Measurements from ENCODE around the gene PRKAR2B.

The PRKAR2B gene

DNA sequence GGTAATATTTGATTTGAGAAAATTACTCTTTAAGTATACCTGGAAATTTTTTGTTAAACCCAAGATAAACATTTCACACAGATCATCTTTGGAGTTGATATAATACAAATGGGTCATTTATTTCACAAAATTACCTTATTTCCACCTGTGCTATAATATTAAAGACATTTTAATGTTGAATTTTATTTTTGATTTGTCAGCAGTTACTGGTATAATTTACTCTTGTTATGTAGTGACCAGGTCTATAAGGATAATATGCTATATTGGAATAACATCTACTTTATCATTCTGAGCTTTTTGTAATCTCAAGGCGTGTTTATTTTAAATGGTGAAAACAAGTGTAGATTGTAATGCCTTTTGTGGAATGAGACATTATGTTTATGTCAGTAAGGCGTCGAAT, 26.6 kb downstream of the PRKAR2B start (continued):
- no peak for TF ChIP-seq PATZ1 (CRISPR knock-in tag; IDR thresholded peaks at IDR 0.05; ENCODE audit: borderline replicate concordance)
- no peak for TF ChIP-seq RARB (CRISPR knock-in tag; IDR thresholded peaks at IDR 0.05)

- peak; percentile 72 for ATAC-seq
- TF ChIP-seq ARNTL (CRISPR knock-in tag; IDR thresholded peaks at IDR 0.05; ENCODE audit: borderline replicate concordance, low read depth) (no peak), TCF4 (CRISPR knock-in tag; IDR thresholded peaks at IDR 0.05; ENCODE audit: borderline replicate concordance) (peak; percentile 81), ZC3H10 (CRISPR knock-in tag; IDR thresholded peaks at IDR 0.05) (peak; percentile 37; the same call in 1 of the 2 replicates), ESRRG (CRISPR knock-in tag; IDR thresholded peaks at IDR 0.05) (no peak), ZFP30 (CRISPR knock-in tag; IDR thresholded peaks at IDR 0.05) (no peak), SNAI2 (CRISPR knock-in tag; IDR thresholded peaks at IDR 0.05) (no peak), CSRNP3 (CRISPR knock-in tag; IDR thresholded peaks at IDR 0.05) (no peak), PATZ1 (CRISPR knock-in tag; IDR thresholded peaks at IDR 0.05; ENCODE audit: borderline replicate concordance) (no peak), ISL1 (CRISPR knock-in tag; IDR thresholded peaks at IDR 0.05) (peak; percentile 94), RARB (CRISPR knock-in tag; IDR thresholded peaks at IDR 0.05) (no peak), ZNF8 (CRISPR knock-in tag; IDR thresholded peaks at IDR 0.05) (peak; percentile 55)
Observed at GRCh38 chr7:107072133-107072532, 27.6 kb downstream of the PRKAR2B start.

DNA sequence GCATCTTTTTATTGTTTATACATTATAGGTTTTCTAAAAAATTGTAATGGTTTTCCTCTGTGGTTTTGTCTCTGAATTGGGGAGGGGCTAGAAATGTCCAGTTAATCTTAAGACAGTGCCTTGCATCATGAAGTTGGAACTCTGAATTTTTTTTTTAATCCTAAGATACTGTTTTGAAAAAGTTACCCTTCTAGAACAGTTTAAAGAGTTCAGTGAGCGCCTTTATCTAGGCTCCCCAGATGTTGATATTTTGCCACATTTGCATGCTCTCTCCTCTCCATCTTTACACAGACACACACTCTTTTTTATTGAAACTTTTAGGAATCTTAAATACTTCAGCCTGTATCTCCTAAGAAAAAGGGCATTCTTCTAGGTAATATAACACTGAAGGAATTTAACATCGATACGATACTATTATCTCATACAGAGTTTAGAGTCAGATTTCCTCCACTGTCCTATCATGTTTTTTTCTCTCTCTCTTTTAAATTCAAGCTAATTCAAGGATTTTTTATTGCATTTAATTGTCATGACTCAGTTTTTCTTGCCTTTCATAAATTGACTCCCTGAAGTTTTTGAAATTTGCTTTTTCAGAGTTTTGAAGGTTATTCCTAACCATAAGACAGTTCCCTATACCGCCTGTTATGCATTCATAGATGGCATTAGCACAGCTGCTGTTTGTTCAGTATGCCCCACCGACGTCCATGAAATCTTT, 31.5 kb downstream of the PRKAR2B start:
- ATAC-seq = no peak
- TF ChIP-seq TCF4 (CRISPR knock-in tag; IDR thresholded peaks at IDR 0.05; ENCODE audit: borderline replicate concordance) (no peak), ZC3H10 (CRISPR knock-in tag; IDR thresholded peaks at IDR 0.05) (no peak), PPARA (CRISPR knock-in tag; IDR thresholded peaks at IDR 0.05; ENCODE audit: borderline replicate concordance) (no peak), ESRRG (CRISPR knock-in tag; IDR thresholded peaks at IDR 0.05) (no peak), ZNF70 (CRISPR knock-in tag; IDR thresholded peaks at IDR 0.05) (no peak), ZNF565 (CRISPR knock-in tag; conservative IDR thresholded peaks at IDR 0.05; ENCODE audit: low read depth) (no peak), SNAI2 (CRISPR knock-in tag; IDR thresholded peaks at IDR 0.05) (no peak), BACH2 (CRISPR knock-in tag; IDR thresholded peaks at IDR 0.05; ENCODE audit: borderline replicate concordance) (no peak), ZFP30 (CRISPR knock-in tag; IDR thresholded peaks at IDR 0.05) (no peak), ISL1 (CRISPR knock-in tag; IDR thresholded peaks at IDR 0.05) (no peak), ZNF8 (CRISPR knock-in tag; IDR thresholded peaks at IDR 0.05) (no peak), TSHZ2 (CRISPR knock-in tag; IDR thresholded peaks at IDR 0.05) (no peak), TOX (CRISPR knock-in tag; IDR thresholded peaks at IDR 0.05; ENCODE audit: borderline replicate concordance) (no peak), ARNTL (CRISPR knock-in tag; IDR thresholded peaks at IDR 0.05; ENCODE audit: borderline replicate concordance, low read depth) (no peak), RARB (CRISPR knock-in tag; IDR thresholded peaks at IDR 0.05) (no peak), ZFP3 (CRISPR knock-in tag; IDR thresholded peaks at IDR 0.05) (no peak), CSRNP3 (CRISPR knock-in tag; IDR thresholded peaks at IDR 0.05) (no peak)
- TF ChIP-seq, protein P1, sequence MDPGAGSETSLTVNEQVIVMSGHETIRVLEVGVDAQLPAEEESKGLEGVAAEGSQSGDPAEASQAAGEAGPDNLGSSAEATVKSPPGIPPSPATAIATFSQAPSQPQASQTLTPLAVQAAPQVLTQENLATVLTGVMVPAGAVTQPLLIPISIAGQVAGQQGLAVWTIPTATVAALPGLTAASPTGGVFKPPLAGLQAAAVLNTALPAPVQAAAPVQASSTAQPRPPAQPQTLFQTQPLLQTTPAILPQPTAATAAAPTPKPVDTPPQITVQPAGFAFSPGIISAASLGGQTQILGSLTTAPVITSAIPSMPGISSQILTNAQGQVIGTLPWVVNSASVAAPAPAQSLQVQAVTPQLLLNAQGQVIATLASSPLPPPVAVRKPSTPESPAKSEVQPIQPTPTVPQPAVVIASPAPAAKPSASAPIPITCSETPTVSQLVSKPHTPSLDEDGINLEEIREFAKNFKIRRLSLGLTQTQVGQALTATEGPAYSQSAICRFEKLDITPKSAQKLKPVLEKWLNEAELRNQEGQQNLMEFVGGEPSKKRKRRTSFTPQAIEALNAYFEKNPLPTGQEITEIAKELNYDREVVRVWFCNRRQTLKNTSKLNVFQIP (CRISPR knock-in tag; IDR thresholded peaks at IDR 0.05; ENCODE audit: borderline replicate concordance, low read depth) = no peak
- TF ChIP-seq, protein P2, sequence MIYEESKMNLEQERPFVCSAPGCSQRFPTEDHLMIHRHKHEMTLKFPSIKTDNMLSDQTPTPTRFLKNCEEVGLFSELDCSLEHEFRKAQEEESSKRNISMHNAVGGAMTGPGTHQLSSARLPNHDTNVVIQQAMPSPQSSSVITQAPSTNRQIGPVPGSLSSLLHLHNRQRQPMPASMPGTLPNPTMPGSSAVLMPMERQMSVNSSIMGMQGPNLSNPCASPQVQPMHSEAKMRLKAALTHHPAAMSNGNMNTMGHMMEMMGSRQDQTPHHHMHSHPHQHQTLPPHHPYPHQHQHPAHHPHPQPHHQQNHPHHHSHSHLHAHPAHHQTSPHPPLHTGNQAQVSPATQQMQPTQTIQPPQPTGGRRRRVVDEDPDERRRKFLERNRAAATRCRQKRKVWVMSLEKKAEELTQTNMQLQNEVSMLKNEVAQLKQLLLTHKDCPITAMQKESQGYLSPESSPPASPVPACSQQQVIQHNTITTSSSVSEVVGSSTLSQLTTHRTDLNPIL (CRISPR knock-in tag; IDR thresholded peaks at IDR 0.05; ENCODE audit: low read depth) = no peak
